Astrocyte of the cerebellum (primary cell): ENCODE measurements around the gene KIF1A.

Experiments
- DNase-seq: peaks from one replicate; pipeline ENCODE4 v3.0.0-alpha.2; 2011; ENCODE audit warnings: low read depth
- H3K4me3 ChIP-seq: 2 replicates; pipeline ENCODE4 v1.5.1; 2011; ENCODE audit warnings: mild to moderate bottlenecking, low read depth, low read length, moderate library complexity
- CTCF ChIP-seq: IDR thresholded peaks from 2 replicates; pipeline ENCODE4 v1.5.1; 2012; ENCODE audit warnings: low read length, low read depth, moderate library complexity, mild to moderate bottlenecking; ENCODE audit errors: missing control alignments
- in situ Hi-C: cut with HindIII; loops from 2 replicates; pipeline ENCODE4 v1.10.0; 2017; ENCODE audit warnings: low sequenced_read_pairs

Gene KIF1A

GRCh38 chr2:240791221-240791800 lies 28.7 kb downstream of the KIF1A start:
- no peak for DNase-seq
- in situ Hi-C loops, result no loop called here
- no peak overlapping the region for H3K4me3 ChIP-seq
- no peak for TF ChIP-seq CTCF

DNA sequence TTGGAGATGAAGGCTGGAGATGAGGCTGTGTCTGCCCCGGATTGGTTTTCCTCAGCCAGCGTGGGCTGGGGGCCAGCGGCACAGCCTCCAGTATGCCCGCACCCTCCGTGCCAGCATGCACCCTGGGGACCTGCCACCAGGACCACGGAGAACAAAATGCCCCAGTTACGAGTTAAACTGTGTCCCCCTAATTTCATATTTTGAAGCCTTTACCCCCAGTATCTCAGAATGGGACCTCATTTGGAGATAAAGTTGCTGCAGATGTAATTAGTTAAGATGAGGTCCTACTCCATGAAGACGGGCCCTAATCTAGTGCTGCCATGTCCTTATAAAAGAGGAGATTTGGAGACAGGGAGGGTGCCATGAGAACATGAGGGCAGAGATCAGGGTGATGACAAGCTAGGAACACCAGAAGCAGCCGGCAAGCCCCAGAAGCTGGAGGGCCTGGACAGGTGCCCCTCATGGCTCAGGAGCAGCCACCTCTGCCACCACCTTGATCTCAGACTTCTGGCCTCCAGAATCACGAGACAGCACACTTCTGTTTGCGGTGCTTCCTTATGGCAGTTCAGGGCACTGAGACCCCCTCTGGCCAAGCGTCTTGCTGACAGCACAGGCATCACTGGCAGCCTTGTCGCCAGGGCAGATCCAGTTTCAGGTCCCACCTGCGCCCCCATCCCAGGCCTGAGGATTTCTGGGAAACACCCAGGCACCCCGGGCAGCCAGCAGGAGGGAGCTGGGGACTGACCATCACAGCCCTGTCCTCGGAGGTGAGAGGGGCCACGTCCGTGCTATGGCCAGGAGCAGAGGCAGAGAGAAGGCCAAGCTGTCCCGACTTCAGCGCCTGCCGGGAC lies 29.4 kb downstream of the KIF1A start:
- H3K4me3 ChIP-seq, result no peak overlapping the region
- no peak for DNase-seq
- in situ Hi-C loops, result no loop called here
- no peak for TF ChIP-seq CTCF

DNA sequence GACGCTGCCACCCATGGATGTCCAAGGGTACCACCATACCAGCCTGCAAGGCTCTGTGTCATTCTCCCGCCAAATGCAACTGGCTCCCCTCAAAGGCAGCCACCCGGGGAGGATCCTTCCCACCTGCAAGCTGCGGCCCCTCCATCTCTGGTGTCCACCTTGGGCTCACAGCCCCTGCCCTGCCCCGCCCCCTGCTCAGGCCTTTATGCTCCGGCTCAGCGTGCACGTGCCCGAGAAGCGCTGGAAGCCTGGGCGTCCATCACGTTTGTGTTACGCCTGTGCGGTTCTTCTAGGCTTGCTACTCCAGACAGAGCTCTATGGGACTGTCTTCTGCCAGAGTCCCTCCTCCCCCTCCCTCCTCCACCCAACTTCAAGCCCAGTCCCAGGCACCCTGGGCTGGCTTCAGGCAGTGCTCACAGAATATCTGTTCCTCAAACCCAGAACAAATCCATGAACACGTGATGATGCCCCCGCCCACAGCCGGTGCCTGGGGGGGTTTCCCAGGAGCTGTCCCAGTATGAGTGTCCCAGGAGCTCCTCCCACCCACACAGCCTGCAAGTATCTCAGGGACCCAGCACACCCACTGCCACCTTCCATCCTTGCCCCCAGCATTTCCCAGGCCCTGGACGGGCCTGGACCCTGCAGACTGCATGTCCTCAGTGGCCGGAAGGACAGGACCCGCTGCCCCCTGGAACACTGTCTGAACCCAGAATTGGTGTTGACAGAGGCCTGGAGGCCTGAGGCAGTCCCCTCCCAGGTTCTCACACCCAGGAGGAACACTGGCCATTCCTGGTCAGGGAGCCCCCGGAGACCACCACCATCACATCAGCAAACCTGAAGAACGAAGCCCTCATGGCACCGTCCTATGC lies 30.3 kb downstream of the KIF1A start:
- TF ChIP-seq CTCF, result no peak

DNA sequence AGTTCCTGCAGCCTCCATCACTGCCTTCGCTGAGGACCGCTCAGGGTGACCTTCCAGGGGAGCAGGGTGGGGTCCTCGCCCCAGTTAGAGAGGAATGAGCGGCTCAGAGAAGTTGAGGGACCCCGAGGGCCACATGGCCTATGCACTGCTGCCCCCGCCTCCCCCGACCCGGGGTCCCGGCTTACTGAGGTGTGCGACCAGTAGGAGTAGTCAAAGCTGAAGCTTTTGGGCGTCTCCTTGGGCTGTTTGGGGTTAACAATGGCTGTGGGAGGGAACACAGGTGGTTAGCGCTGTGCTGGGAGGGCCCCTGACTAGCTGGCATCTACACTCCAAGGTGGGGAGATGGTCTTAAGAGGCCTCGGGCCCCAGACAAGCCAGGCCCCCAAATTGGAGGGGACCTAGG lies 31.0 kb downstream of the KIF1A start:
- in situ Hi-C loops, result no loop called here
- no peak overlapping the region for H3K4me3 ChIP-seq
- TF ChIP-seq CTCF, result no peak
- DNase-seq, result no peak

More for the DNA sequence above, 30.3 kb downstream of the KIF1A start:
- in situ Hi-C loops, result no loop called here
- DNase-seq, result no peak
- H3K4me3 ChIP-seq, result no peak overlapping the region

DNA sequence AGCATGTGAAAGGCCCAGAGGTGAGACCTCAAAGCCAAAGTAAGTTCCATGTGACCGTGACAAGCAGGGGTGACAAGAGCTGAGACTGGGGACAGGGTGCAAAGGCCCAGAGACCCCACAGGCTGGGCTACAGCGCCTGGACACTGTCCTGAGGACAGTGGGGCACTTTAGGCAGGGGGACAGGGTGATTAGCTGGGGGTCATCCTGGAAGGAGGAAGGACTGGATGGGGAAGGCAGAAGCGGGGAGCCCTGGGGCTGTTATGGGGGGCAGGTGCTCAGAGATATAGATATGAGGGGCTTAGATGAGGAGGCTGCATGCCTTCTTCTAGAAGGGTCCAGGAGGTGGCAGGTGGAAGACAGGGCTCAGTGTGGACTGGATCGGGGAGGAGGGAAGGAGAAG lies 31.5 kb downstream of the KIF1A start:
- no peak overlapping the region for H3K4me3 ChIP-seq
- no peak for TF ChIP-seq CTCF
- in situ Hi-C loops, result no loop called here
- no peak for DNase-seq
